Type B pancreatic cell (in vitro differentiated cells): ENCODE measurements around the gene DPCD. TPM values are rescaled to one million over a fixed set of nuclear protein-coding genes. Genes with fewer than 3 reads are reported as not detected.
A peak's percentile ranks its signal among the peaks of the same experiment; 100 is the strongest.

Experiments used
- DNase-seq: peaks from one replicate; pipeline ENCODE4 v3.0.0; 2021; ENCODE audit warnings: mixed read lengths; ENCODE audit not compliant: unreplicated experiment; ENCODE audit errors: extremely low spot score
- H3K27ac Mint-ChIP-seq: 2 replicates; pipeline ENCODE4 v1.8.0; 2021; ENCODE audit warnings: mild to moderate bottlenecking, mixed read lengths
- H3K27me3 Mint-ChIP-seq: 2 replicates; pipeline ENCODE4 v1.8.0; 2021; ENCODE audit warnings: mixed read lengths
- H3K36me3 Mint-ChIP-seq: 2 replicates; pipeline ENCODE4 v1.8.0; 2021; ENCODE audit warnings: mixed read lengths
- H3K4me1 Mint-ChIP-seq: one replicate; pipeline ENCODE4 v1.8.0; 2021; ENCODE audit warnings: mixed read lengths; ENCODE audit not compliant: unreplicated experiment
- H3K4me3 Mint-ChIP-seq: 2 replicates; pipeline ENCODE4 v1.8.0; 2021; ENCODE audit warnings: mild to moderate bottlenecking, mixed read lengths
- H3K9me3 Mint-ChIP-seq: 2 replicates; pipeline ENCODE4 v1.8.0; 2021; ENCODE audit warnings: mixed read lengths
- total RNA-seq: library from RNA; stranded (reverse); gene quantifications from 2 replicates; pipeline ENCODE4 v1.2.1, GENCODE V29; 2021; ENCODE audit warnings: low replicate concordance
- TF ChIP-seq, protein P1 (sequence below): fragments of 200-600 bp; sonication (generic); conservative IDR thresholded peaks from 2 replicates; pipeline ENCODE4 v1.5.0; 2021; ENCODE audit warnings: antibody characterized with exemption, mild to moderate bottlenecking

Gene DPCD
- total RNA-seq, 1 donor from 2014 or later: 32.3 TPM

DNA sequence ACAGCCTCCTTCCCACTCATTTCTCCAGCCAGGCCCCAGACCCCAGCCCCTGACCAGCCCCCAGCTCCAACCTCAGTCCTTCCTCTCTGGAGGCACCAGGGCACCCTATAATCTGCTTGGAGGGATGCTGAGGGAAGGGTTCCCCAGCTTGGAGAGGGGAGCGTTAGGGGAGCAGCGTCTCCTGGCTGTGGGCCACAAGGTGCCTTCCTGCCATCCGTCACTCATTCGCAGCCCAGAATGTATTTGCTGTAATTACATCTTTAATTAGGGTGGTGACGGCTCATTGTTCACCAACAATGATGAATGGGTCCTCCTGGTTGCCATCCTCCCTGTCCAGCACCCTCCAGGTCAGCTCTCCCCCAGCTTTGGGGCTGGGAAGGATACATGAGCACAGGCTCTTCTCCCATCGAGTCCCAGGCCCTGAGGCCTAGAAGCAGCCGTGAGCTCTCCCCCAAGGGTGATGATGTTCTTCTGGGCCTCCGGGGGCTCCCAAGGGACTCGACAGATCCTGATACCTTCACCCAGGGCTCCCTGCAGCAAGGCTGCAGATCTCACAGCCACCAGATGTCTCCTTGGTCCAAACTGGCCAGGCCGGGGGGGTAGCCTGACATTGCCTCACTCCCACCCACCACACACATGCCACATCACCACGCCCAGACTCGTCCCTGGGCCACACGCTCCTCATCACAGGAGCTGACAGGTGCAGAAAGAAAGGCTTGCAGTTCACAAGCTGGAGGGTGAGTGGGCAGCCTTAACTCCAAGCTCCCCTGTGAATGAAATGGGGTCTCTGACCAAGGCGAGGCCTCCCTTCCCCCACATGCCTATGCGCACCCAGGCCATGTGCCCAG is 26.8 kb upstream of the DPCD start:
- Mint-ChIP-seq H3K27ac (no peak overlapping the region), H3K9me3 (no peaks in the 10 kb centered on the region)
- DNase-seq: peak; percentile 64

DNA sequence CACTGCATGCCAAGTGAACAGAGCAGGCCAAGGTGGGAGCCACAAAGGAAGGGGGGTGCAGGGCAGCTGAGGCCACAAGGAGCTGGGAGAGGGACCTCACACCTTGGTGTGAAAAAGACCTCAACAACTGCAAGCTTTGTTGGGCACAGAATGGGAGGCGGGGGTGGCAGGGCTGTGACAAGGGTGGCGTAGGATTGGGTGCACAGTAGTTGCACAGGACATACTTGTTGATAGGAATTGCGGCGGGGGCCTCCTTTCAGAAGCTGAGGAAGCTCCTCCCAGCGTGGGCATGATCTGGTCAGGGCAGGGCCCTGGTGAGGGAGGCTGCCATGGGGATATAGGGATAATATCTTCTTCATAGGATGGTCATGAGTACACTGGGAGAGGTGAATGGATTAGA is 25.9 kb upstream of the DPCD start:
- Mint-ChIP-seq H3K27me3 (peaks cover 46% of the 10 kb centered on the region), H3K4me3 (no peak overlapping the region), H3K27ac (no peak overlapping the region), H3K36me3 (no peaks in the 10 kb centered on the region), H3K9me3 (no peaks in the 10 kb centered on the region), H3K4me1 (peaks cover 39% of the 10 kb centered on the region)
- TF ChIP-seq, protein P1, sequence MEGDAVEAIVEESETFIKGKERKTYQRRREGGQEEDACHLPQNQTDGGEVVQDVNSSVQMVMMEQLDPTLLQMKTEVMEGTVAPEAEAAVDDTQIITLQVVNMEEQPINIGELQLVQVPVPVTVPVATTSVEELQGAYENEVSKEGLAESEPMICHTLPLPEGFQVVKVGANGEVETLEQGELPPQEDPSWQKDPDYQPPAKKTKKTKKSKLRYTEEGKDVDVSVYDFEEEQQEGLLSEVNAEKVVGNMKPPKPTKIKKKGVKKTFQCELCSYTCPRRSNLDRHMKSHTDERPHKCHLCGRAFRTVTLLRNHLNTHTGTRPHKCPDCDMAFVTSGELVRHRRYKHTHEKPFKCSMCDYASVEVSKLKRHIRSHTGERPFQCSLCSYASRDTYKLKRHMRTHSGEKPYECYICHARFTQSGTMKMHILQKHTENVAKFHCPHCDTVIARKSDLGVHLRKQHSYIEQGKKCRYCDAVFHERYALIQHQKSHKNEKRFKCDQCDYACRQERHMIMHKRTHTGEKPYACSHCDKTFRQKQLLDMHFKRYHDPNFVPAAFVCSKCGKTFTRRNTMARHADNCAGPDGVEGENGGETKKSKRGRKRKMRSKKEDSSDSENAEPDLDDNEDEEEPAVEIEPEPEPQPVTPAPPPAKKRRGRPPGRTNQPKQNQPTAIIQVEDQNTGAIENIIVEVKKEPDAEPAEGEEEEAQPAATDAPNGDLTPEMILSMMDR: no peak
- peak; percentile 55 for DNase-seq

More for the DNA sequence above, 26.8 kb upstream of the DPCD start:
- Mint-ChIP-seq H3K27me3 (peaks cover 38% of the 10 kb centered on the region), H3K4me1 (peaks cover 36% of the 10 kb centered on the region), H3K36me3 (peaks cover under 1% of the 10 kb centered on the region), H3K4me3 (no peak overlapping the region)
- TF ChIP-seq, protein P1: no peak

DNA sequence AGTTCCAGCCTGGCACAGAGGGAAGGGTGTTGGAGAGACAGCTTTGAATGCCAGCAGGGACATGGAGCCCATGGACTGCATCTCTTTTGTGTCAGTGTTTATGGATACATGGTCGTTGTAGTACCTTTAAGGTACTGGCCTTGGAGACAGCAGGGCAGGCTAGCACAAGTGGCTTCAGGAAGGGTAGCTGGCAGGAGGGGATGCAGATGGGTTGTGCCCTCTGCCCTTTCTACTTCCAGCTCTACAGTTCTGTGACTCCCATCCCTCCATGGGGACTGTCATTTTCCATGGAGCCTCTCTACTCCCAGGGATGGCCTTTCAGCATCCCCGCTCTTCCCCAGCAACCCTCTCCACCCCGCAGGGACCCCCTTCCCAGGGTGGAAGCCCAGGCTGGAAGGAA is 25.1 kb upstream of the DPCD start:
- Mint-ChIP-seq H3K9me3 (no peaks in the 10 kb centered on the region), H3K36me3 (no peaks in the 10 kb centered on the region), H3K27ac (no peak overlapping the region), H3K4me3 (no peak overlapping the region), H3K4me1 (peaks cover 32% of the 10 kb centered on the region), H3K27me3 (peaks cover 53% of the 10 kb centered on the region)
- TF ChIP-seq, protein P1: no peak
- peak; percentile 34 for DNase-seq

DNA sequence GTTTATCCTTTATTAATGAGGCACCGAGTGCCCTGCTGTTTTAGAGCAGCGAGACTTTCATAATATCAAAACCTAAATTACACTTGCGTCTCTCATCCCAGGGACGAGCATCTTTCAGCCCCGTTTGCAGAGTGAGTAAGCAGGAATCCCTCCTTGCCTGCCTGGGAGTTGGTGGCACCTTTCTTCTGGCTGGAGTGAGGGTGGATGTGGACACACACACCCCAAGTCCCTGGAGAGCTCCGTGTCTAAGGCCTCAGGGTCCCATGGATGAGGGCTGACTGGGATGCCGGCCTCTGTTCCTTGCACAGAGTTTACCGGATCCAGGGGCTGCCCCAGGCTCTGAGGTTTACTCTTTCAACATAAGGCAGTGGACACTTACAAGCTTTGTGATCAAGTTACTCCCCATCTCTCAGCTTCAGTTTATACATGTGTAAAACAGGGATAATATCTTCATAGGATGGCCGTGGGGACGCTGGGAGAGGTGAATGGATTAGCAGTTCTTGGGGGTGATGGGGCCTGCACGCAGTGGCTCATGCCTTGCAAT is 24.6 kb upstream of the DPCD start:
- H3K36me3 Mint-ChIP-seq: no peaks in the 10 kb centered on the region
- DNase-seq: peak; percentile 56
- H3K27ac Mint-ChIP-seq: peak overlapping the region; percentile 9
- H3K9me3 Mint-ChIP-seq: no peaks in the 10 kb centered on the region
- no peak overlapping the region for H3K4me3 Mint-ChIP-seq
- peaks cover 59% of the 10 kb centered on the region for H3K27me3 Mint-ChIP-seq
- TF ChIP-seq, protein P1: no peak
- peaks cover 30% of the 10 kb centered on the region for H3K4me1 Mint-ChIP-seq

DNA sequence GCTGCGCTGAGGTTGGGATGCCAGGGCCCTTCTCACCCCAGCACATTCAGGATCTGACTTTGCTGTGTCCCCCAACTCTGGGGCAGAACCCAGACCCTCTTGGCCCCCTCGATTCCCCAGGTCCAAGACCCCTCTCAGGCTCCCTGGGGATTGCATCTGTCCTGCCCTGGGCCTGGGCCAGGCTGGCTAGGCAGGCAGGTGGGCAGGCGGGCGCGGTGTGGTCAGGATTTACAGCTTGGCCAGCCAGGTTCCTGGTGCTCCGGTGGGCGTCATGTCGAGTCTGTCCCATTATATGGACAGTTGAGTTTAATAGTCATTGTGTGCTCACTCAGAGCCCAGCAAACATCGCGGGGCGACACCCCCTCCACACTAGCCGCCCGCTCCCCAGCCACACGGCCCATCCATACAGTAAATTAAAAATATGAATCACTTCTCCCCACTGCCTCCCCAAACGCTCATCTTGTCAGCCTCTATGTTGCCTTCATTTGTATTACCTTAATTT is 23.6 kb upstream of the DPCD start:
- peak; percentile 65 for DNase-seq
- TF ChIP-seq, protein P1: no peak
- Mint-ChIP-seq H3K4me3 (no peak overlapping the region), H3K4me1 (peaks cover 20% of the 10 kb centered on the region), H3K9me3 (no peaks in the 10 kb centered on the region), H3K36me3 (no peaks in the 10 kb centered on the region), H3K27me3 (peaks cover 68% of the 10 kb centered on the region), H3K27ac (no peak overlapping the region)
